ENCODE results near the gene CYB5RL.
"Not testable (repeated sequence)": the region's sequence is repeated elsewhere in the genome, so short reads cannot be mapped to it uniquely, and the experiment has no call there.

The CYB5RL gene

DNA sequence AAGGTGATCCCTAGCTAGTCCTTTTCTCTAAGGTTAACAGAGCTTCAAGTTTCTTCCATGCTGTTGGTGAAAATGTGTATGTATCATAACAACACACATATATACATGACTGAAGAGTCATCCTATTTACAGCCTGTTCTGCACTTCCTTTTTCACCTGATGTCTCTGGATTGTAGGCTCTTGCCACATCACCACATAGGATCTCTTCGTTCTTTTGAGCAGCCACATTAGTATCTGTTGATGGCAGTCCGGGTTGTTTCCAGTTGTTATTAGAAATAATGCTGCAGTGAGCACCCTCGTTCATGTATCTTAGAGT lies 19.8 kb upstream of the CYB5RL start:
- Histone ChIP-seq H3K9me3 (no peaks in the 10 kb centered on the region), H3K4me3 (ENCODE audit: low read depth, low read length) (no peak overlapping the region), H3K36me3 (peaks cover 33% of the 10 kb centered on the region), H3K4me1 (peaks cover 6% of the 10 kb centered on the region), H3K27me3 (no peaks in the 10 kb centered on the region)
- TF ChIP-seq, protein P1, sequence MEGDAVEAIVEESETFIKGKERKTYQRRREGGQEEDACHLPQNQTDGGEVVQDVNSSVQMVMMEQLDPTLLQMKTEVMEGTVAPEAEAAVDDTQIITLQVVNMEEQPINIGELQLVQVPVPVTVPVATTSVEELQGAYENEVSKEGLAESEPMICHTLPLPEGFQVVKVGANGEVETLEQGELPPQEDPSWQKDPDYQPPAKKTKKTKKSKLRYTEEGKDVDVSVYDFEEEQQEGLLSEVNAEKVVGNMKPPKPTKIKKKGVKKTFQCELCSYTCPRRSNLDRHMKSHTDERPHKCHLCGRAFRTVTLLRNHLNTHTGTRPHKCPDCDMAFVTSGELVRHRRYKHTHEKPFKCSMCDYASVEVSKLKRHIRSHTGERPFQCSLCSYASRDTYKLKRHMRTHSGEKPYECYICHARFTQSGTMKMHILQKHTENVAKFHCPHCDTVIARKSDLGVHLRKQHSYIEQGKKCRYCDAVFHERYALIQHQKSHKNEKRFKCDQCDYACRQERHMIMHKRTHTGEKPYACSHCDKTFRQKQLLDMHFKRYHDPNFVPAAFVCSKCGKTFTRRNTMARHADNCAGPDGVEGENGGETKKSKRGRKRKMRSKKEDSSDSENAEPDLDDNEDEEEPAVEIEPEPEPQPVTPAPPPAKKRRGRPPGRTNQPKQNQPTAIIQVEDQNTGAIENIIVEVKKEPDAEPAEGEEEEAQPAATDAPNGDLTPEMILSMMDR (IDR thresholded peaks at IDR 0.05; ENCODE audit: low read depth, low read length): no peak
- DNase-seq: no peak

DNA sequence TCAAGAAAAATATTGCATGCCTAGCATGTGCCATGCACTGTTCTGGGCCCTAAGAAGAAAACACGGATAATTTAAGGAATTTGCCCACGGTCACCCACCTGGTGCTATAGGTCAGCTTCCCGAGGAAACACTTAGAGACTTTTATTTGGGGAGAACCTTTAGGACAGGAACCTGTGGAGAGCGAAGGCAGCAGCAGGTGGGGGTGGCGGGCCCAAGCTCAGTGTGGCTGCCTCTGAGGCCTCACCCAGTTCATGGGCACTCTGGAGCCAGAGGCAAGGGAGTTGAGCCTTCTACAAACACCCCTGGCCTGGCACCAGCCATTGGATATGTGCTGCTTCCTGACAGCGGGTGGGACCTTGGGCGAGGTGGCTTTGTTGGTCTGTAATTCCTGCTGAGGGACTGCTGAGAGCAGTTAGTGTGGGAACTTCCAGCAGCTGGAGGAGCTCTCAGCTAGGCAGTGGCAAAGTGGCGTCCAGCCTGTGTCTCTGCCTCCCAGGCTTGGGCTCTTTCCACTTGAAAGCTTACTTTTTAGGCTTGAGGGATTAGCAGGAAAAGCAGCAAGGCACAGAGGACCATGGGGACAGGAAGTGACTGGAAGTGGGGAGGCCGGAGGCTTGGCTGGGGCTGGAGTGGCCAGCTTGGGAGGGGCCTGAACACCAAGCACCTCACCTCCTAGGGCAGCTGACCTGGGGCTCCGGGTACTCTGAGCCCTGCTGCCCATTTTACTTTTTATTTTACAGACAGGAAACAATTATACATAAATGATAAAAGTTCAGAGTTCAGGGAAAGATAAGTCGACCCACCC lies 19.3 kb upstream of the CYB5RL start:
- H3K27me3 ChIP-seq: no peaks in the 10 kb centered on the region
- peaks cover 33% of the 10 kb centered on the region for H3K36me3 ChIP-seq
- H3K4me3 ChIP-seq (ENCODE audit: low read depth, low read length): no peak overlapping the region
- no peaks in the 10 kb centered on the region for H3K9me3 ChIP-seq
- TF ChIP-seq, protein P1 (IDR thresholded peaks at IDR 0.05; ENCODE audit: low read depth, low read length): no peak
- DNase-seq: no peak
- H3K4me1 ChIP-seq: peaks cover 6% of the 10 kb centered on the region

DNA sequence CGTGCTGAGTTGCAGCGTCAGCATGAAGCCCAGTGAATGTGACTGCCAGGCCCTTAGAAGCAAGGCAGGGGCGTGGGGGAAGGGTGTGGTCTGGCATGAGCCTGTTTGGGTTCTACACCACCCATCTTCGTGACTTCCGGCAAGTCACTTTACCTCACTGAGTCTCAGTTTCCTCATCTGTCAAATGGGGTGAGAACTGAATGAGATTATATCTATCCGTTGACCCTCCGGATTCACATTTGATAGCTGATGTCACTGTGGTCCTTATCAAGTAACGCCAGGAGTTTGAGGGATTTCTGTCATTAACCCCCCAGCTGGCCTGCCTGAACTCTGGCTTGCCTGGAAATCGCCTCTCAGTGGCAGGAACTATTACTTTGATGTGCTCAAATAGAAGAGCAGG lies 15.7 kb upstream of the CYB5RL start:
- Histone ChIP-seq H3K4me3 (ENCODE audit: low read depth, low read length) (no peak overlapping the region), H3K36me3 (peaks cover 40% of the 10 kb centered on the region), H3K9me3 (no peaks in the 10 kb centered on the region), H3K4me1 (no peaks in the 10 kb centered on the region; the same call in 1 of the 2 replicates), H3K27me3 (no peaks in the 10 kb centered on the region)
- TF ChIP-seq, protein P1 (IDR thresholded peaks at IDR 0.05; ENCODE audit: low read depth, low read length): no peak
- no peak for DNase-seq

DNA sequence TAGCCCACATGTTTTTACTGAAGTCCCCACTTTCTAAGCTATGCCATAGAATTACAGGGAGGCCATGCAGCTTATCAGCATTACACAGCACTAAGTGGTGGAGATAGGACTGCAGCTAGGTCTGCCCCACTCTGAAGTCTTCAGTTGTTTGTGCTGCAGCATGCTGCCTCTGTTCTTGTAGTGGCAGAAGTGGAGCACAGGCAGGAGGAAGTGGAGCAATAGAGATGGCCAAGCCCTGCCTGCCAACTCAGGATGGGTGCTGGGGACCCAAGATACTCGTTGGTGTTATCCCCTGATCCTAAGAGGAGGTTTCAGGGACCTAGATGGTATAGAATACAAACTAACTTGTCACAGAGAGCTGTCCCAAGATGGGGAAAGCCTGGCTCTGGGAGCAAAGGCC lies 13.0 kb upstream of the CYB5RL start:
- Histone ChIP-seq H3K36me3 (peaks cover 38% of the 10 kb centered on the region), H3K9me3 (no peaks in the 10 kb centered on the region), H3K4me3 (ENCODE audit: low read depth, low read length) (no peak overlapping the region), H3K27me3 (no peaks in the 10 kb centered on the region), H3K4me1 (no peaks in the 10 kb centered on the region)
- TF ChIP-seq, protein P1 (IDR thresholded peaks at IDR 0.05; ENCODE audit: low read depth, low read length): no peak
- no peak for DNase-seq

DNA sequence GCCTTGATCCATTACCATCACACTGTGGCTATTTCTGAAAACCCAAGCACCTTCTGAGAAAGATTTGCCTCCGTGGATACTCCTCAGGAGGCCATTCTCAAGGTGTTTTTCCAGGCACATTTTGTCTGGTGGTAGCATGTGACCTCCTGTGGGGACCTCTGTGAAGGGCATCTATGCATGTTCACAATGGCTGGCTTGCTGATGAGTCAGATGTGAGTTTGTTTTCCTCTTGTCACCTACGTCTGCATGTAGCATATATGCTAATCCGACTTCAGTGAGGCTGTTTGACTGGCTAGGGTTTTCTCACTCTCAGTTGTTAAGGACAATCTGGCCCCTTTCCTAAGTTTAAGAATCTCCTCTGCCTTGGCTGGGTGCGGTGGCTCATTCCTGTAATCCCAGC lies 8.1 kb upstream of the CYB5RL start:
- not testable (repeated sequence) for H3K4me3 ChIP-seq (ENCODE audit: low read depth, low read length); H3K9me3 ChIP-seq; DNase-seq; H3K27me3 ChIP-seq; H3K4me1 ChIP-seq
- H3K36me3 ChIP-seq: peaks cover 20% of the 10 kb centered on the region

DNA sequence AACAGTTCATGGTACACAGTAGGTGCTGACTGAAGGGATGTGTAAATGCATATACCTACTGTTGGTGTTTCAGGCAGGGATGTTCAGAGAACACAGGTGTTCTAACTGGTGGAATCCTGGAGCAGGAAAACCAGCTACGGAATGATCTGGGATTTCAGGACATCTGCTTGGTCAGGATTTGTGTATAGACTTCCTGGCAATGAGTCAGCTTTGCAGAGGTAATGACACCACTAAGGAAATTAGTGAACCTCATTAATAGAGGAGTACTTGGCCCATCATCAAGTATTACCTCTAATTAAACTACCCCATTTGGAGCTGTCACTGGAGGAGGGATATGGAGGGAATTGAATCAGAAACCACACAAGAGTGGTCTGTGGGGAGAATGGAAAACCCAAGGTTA lies 7.5 kb upstream of the CYB5RL start:
- Histone ChIP-seq H3K27me3 (no peaks in the 10 kb centered on the region), H3K36me3 (peaks cover 20% of the 10 kb centered on the region)
- no peak for DNase-seq

More for the DNA sequence above, 7.5 kb upstream of the CYB5RL start:
- TF ChIP-seq, protein P1 (IDR thresholded peaks at IDR 0.05; ENCODE audit: low read depth, low read length): no peak
- H3K4me1 ChIP-seq: no peaks in the 10 kb centered on the region
- no peak overlapping the region for H3K4me3 ChIP-seq (ENCODE audit: low read depth, low read length)
- H3K9me3 ChIP-seq: no peaks in the 10 kb centered on the region

Data from BE2C (cell line).